PFSK-1 (cell line): ENCODE data around the gene FER1L5.

Experiments
- POLR2AphosphoS5 ChIP-seq: IDR thresholded peaks from 2 replicates; pipeline ENCODE4 v1.6.1; 2012; ENCODE audit warnings: low read depth, mild to moderate bottlenecking, control low read depth, low read length, moderate library complexity
- REST ChIP-seq, 2 experiments: IDR thresholded peaks; 2 replicates each; pipeline versions ENCODE4 v1.6.1 to v1.8.0; 2011 to 2012; ENCODE audit warnings: low read depth in 2 of 2, low read length in 2 of 2, control low read depth in 1 of 2, inconsistent platforms in 1 of 2, mild to moderate bottlenecking in 1 of 2, moderate library complexity in 1 of 2; ENCODE audit not compliant: insufficient read depth in 1 of 2
- SIN3A ChIP-seq: IDR thresholded peaks from 2 replicates; pipeline ENCODE4 v1.6.1; 2012; ENCODE audit warnings: mild to moderate bottlenecking, low read length, moderate library complexity, borderline replicate concordance; ENCODE audit not compliant: insufficient read depth
- TAF1 ChIP-seq: IDR thresholded peaks from 2 replicates; pipeline ENCODE4 v1.6.1; 2012; ENCODE audit warnings: low read length, control low read depth, borderline replicate concordance; ENCODE audit not compliant: insufficient read depth

GRCh38 chr2:96601382-96602292, 40.9 kb upstream of the FER1L5 start:
- TF ChIP-seq SIN3A = no peak
- TF ChIP-seq POLR2AphosphoS5 = no peak
- no peak for TF ChIP-seq REST (IDR thresholded peaks at IDR 0.05; ENCODE audit: insufficient read depth in 1 of 2, low read depth in 2 of 2, low read length in 2 of 2)
- TF ChIP-seq TAF1 = no peak
